ENCODE data around the gene ZBTB20. TPM values are rescaled to one million over a fixed set of nuclear protein-coding genes. Genes with fewer than 3 reads are reported as not detected.

Gene ZBTB20
- total RNA-seq, 1 donor from 2014 or later: 11.2 TPM

DNA sequence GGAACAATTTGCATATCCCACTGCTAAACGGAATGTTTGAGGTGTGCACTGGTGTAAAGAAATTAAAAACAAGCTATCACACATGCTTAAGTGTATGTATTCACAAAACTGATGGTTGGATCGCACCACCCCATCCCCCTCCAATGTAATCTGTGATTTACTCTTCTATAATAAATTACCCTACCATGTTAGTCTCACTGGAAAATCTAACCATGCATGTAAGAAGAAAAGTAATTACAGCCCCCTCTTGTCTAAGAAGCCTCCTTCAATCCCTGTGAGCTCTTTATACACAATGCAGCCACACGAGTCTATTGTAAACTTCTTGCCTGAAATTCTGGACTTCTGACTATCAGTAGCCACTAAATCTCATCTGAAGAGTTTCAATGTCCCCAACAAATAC is 173.6 kb downstream of the ZBTB20 start:
- H3K4me3 ChIP-seq (ENCODE audit: low read depth, low read length): no peak overlapping the region
- no peak for DNase-seq (ENCODE audit: low read depth)
- TF ChIP-seq, protein P1, sequence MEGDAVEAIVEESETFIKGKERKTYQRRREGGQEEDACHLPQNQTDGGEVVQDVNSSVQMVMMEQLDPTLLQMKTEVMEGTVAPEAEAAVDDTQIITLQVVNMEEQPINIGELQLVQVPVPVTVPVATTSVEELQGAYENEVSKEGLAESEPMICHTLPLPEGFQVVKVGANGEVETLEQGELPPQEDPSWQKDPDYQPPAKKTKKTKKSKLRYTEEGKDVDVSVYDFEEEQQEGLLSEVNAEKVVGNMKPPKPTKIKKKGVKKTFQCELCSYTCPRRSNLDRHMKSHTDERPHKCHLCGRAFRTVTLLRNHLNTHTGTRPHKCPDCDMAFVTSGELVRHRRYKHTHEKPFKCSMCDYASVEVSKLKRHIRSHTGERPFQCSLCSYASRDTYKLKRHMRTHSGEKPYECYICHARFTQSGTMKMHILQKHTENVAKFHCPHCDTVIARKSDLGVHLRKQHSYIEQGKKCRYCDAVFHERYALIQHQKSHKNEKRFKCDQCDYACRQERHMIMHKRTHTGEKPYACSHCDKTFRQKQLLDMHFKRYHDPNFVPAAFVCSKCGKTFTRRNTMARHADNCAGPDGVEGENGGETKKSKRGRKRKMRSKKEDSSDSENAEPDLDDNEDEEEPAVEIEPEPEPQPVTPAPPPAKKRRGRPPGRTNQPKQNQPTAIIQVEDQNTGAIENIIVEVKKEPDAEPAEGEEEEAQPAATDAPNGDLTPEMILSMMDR (conservative IDR thresholded peaks at IDR 0.05; ENCODE audit: low read depth, low read length): no peak

- TF ChIP-seq, protein P1 (conservative IDR thresholded peaks at IDR 0.05; ENCODE audit: low read depth, low read length): no peak
- H3K4me3 ChIP-seq (ENCODE audit: low read depth, low read length): no peak overlapping the region
- DNase-seq (ENCODE audit: low read depth): no peak
Measured at GRCh38 chr3:114967168-114967567, 179.9 kb downstream of the ZBTB20 start.

DNA sequence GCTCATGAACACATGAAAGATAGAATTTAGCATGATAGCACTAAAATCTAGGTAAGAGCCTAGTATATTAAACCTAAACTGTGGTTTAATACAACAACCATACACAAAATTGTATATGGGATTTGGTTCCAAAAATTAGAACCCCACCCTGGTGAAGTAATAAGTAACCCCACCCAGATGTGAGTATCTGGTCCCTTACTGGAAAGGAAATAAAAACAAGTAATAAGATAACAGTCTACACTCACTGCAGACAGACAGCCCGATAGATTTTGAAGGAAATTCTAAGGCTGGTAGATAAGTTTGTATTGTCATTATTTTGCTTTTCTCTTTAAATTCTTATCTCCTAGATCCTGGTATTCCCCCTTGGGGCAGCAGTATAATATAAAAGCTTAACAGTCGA is 184.9 kb downstream of the ZBTB20 start:
- DNase-seq (ENCODE audit: low read depth): no peak
- no peak overlapping the region for H3K4me3 ChIP-seq (ENCODE audit: low read depth, low read length)
- TF ChIP-seq, protein P1 (conservative IDR thresholded peaks at IDR 0.05; ENCODE audit: low read depth, low read length): no peak

DNA sequence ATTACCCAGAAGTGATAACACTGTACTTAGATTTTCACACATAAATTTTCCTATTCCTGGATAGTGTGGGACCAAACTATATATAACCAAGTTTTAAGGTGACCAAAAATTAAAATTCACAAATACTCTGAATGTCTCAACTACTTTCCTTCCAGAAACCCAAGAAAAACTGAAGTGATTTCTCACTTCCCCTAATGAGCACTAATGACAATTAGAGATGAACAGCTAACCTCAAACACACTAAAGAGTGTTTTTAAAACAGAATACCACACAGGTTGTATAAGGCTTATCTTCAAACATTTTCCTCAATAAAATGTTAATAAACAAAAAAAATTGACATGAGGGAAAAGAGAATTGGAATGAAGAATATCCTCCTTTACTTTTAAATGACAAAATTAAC is 188.2 kb downstream of the ZBTB20 start:
- TF ChIP-seq, protein P1 (conservative IDR thresholded peaks at IDR 0.05; ENCODE audit: low read depth, low read length): no peak
- no peak overlapping the region for H3K4me3 ChIP-seq (ENCODE audit: low read depth, low read length)
- DNase-seq (ENCODE audit: low read depth): no peak

DNA sequence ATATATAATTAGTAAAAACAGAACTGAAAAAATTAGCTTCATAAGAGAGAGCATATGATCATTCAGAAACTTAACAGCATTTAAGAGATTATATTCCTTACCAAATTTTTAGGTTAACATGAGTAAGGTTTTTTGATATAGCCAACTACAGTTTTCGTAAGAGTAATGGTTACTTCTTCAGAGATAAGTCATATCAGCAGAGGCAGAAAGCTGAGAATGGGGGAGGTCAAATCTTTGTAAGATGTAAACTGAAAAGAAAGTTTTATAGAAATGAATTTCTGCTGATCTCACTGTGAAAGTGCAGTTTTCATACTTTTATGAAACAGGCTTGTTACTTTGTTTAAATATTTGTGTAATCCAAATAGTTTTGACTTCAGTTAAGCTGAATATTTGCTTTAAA is 193.3 kb downstream of the ZBTB20 start:
- no peak for DNase-seq (ENCODE audit: low read depth)
- H3K4me3 ChIP-seq (ENCODE audit: low read depth, low read length): no peak overlapping the region
- TF ChIP-seq, protein P1 (conservative IDR thresholded peaks at IDR 0.05; ENCODE audit: low read depth, low read length): no peak

- DNase-seq (ENCODE audit: low read depth): no peak
- H3K4me3 ChIP-seq (ENCODE audit: low read depth, low read length): no peak overlapping the region
- TF ChIP-seq, protein P1 (conservative IDR thresholded peaks at IDR 0.05; ENCODE audit: low read depth, low read length): no peak
Measured at GRCh38 chr3:114953215-114953799, 193.8 kb downstream of the ZBTB20 start.

DNA sequence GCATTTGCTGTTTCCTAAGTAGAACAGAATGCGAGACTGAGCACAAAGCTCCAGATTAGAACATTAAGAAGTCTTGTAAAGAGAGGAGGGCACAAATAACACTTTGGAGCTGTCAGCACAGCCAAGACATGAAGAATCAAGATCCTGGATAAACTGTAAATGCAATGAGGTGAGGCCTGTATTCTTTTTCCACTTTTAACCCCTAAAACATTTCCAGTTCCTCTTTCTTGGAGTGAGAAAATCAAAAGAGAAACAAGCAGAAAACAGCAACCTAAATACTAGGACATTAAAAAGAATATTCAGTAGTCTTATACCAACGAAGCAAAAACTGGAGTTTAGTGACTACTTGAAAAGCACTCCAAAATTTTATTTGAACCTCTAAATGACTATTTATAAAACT is 204.3 kb downstream of the ZBTB20 start:
- no peak overlapping the region for H3K4me3 ChIP-seq (ENCODE audit: low read depth, low read length)
- no peak for DNase-seq (ENCODE audit: low read depth)
- TF ChIP-seq, protein P1 (conservative IDR thresholded peaks at IDR 0.05; ENCODE audit: low read depth, low read length): no peak
